Dedifferentiated amniotic fluid mesenchymal stem cell (primary cell): ENCODE results near the gene TRABD.
"Not testable (repeated sequence)": the region's sequence is repeated elsewhere in the genome, so short reads cannot be mapped to it uniquely, and the experiment has no call there.

Source experiments
- DNase-seq: peaks from one replicate; pipeline ENCODE4 v3.0.0-alpha.2; 2016; ENCODE audit errors: extremely low spot score

The TRABD gene

DNA sequence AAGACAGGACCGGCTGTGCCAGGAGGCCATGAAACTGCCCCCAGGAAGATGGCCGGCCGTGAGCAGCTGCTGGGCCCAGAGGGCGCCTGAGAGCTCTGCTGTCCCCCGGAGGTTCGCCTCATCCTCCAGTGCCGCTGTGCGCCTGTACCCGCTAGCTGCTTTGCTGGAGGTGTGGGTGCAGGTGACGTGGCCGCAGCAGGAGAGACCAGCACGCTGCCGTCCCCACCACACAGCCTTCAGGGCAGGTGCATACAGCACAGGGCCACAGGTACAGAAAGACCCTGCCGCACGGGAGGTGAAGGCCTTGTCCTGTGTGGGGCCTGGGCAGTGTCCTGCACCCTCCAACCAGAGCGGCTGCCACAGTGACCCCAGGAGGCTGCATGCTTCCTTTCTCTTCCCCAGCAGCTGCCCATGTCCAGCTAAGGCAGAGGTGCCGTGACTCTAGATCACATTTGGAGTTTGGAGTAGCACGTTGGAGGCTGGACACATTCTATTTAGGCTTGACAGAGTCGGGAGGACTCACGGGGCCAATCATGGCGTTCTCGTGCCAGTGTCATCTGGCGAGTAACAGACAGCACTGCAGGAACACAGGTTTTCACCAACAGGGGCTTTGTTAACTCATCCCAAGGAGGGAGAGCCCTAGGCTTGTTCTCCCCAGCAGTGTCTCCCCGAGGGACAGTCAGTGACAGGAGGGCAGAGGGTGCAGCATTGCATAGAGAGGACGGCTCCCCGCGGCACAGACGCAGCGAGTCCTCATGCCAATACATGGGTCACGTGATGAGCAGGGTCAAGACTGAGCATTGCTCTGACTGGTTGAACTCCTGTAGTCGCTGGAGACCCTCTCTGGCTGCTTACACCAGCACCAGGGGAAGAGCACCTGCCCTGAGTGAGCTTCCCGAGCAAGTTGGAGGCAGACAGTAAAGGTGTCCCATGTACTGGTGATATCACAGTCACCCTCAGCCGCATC lies 33.9 kb upstream of the TRABD start:
- DNase-seq, result no peak

DNA sequence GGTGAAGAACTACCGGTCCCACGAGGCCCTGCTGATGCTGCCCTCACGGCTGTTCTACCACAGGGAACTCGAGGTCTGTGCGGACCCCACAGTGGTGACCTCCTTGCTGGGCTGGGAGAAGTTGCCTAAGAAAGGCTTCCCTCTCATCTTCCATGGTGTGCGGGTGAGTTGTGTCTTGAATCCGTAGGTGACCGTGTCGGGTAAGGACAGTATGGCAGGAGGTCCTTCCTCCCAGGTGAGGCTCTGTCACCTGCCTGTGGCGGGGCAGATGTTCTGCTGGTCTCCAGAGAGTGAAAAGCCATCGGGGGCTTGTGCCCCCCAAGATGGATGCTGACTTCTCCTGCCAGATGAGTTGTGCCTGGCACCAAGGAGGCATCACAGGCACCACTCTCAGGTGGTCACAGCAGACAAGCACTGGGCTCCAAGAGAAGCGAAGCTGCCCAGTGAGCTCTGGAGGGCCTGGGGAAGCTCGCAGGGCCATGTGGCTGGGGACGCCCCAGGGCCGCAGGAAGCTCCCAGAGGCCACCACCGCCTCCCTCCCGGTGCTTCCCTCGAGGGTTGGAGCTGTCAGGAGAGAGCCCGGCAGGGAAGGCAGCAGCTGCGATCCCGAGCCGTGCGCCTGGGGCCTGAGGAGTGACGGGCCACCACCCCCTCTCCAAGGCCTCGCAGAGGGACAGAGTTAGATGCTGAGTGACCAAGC lies 32.5 kb upstream of the TRABD start:
- no peak for DNase-seq

DNA sequence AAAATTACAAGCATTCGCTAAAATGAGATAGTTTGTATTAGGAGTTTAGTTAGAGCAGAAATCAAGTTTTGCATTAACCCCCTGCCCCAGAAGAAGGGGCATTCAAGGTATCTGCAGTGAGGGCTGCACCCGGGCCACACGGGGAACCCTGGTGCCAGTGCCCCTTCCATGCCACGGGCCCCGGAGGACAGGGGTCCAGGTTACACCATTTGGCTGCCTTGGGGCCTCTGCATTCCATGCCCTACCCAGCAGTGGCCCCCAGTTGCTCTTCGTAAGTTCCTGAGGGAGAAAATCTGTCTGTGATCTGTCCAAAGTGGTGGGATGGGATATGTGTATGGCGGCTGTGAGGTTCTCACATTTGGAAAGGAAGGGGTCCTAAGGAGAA lies 32.0 kb upstream of the TRABD start:
- no peak for DNase-seq

DNA sequence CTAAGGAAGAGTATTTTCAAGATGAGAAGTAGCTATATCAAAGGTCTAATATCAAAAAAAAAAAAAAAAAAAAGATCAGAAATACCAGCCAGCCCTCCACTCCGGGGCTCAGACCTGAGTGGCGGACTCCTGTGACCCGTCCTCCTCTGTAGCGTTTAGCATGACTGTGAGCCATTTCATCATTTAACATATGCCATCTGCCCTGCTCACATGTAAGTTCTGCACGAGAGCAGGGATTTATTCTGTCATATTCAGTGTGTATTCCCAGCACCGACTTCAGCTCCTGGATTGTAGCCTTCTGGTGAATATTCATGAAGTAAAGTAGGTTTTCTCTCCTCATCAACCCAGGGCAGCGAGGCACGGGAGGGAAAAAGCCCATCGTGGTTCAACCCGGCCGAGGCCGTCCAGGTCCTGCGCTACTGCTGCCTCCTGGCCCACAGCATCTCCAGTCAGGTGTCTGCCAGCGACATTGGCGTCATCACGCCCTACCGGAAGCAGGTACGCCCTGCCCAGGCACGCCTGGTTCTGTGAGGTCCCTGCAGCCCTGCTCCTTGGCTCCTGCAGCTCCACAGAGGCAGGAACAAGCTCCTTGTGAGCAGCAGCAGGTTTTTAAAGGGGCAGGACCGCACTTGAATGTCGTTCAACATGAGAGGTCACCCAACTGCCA lies 27.9 kb upstream of the TRABD start:
- DNase-seq, result no peak

DNA sequence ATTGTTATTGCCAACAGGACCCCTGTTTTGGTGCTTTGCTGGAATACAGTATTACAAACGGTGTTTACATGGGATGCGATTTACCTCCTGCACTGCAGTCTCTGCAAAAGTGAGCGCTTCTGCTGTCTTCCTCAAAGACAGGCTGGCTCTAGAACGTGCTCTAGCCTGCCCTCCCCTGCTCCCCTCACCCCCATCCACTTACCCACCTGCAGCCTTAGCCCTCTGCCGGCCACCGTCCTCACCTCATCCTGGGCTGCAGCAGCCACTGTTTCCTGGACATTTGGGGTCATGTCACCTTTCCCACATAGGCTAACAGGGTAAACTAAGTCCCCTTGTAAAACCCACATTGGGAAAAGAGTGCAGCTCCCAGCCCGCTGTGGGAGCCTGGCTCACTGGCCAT lies 24.8 kb upstream of the TRABD start:
- DNase-seq, result no peak

DNA sequence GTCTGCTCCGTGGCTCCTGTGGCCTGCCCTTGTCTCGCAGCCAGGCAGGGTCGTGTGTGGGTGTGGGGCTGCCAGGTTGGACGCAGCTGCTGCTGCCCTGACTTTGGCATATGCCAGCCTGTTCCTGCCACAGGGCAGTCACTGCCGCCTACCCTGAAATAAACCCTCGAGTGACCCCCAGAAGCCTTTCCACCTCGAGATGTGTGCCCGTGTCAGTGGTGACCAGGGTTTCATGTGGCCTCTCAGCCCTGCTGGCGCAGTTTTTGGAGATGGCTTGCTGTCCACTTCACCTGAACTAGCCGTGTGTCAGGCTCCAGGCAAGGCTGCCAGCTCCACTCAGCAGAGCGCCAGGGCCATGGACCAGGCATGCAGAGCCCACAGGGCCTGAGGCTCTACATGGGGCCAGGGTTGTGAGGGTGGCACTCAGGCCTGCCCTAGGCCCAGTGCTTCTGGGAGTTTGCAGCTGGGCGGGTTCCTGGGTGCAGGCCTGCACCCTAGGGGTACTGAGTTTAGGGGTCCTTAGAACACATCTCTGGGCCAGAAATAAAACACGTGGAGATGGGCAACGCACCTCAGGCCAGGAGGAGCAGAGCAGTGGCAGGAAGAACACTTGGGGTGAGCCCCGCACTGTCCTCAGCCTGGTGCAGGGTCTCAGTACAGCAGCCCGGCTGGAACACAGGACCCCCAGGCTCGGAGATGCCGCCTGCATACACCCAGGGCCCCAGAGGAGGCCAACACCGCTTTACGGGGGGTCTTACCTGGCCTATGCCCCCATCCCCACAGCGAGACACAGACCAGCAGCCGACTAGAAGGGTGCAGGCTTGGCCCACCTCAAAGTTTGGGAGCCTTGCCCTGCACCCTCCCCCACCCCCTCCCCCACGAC lies 24.0 kb upstream of the TRABD start:
- no peak for DNase-seq

DNA sequence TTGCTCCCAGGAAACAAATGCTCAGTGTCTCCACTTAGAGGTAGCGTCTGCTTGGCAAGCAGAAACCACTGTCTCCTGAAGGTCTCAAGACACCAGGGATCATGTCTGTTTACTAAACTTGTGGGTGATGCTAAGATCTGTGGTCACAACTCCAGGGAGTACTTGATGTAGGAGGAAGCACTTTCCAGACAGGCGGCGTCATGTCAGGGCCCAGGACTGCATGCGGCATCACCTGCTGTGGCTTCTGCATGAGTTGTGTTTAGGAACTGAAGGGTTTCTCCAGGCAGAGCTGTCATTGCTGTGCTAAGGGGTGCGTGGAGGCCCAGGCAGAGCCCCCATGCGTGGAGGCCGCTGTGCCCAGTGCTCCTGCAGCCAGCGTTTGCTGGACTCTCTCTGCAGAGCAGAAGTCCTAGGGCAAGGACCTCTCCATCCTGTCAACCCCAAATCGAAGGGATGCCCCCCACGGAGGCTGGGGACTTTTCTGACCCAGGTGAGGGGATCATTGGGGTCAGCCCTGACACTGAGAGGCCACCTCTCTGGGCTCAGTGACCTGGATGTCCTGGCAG lies 23.2 kb upstream of the TRABD start:
- DNase-seq, result no peak

DNA sequence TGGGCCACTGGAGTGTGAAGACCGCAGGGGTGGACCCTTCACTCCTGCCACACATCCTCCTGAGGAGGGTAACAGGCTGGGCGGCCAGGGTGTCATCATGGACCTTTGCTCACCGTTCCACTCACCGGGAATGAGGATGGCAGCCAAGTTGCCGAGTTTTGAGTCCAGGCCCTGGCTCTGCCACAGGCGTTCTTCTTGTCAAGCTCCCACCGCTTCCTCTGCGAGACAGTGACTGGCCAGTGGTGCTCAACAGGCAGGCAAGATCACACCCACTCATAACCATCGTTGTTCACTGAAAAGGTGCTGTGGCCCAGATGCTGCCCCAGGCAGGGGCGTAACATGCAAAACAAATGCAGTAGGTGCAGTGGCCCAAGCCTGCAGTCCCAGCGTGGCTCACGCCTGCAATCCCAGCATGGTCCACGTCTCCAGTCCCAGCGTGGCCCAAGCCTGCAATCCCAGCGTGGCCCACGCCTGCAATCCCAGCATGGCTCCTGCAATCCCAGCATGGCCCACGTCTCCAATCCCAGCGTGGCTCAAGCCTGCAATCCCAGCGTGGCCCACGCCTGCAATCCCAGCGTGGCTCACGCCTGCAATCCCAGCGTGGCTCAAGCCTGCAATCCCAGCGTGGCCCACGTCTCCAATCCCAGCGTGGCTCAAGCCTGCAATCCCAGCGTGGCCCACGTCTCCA lies 20.1 kb upstream of the TRABD start:
- DNase-seq, result no peak

DNA sequence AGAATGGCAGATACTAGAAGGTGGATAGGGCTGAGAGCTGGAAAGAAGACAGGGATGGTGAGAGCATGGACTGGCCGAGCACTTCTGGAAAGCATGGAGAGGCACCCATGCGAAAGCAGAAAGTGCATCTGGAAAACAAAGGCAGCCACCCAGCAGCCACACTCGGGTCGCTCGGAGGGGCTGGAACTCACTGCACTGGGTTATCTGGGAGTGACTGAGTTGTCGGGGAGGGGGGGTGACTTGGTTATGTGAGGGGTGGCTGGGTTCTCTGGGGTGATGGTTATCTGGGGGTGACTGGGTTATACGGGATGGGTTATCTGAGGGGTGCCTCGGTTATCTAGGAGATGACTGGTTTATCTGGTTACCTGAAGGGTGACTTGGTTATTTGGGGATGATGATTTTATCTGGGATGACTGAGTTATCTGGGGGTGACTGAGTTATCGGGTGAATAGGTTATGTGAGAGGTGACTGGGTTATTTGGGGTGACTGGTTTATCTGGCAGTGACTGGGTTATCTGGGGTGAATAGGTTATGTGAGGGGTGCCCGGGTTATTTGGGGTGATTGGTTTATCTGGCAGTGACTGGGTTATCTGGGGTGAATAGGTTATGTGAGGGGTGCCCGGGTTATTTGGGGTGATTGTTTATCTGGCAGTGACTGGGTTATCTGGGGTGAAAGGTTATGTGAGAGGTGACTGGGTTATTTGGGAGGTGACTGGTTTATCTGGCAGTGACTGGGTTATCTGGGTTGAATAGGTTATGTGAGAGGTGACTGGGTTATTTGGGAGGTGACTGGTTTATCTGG lies 17.8 kb upstream of the TRABD start:
- DNase-seq, result no peak

DNA sequence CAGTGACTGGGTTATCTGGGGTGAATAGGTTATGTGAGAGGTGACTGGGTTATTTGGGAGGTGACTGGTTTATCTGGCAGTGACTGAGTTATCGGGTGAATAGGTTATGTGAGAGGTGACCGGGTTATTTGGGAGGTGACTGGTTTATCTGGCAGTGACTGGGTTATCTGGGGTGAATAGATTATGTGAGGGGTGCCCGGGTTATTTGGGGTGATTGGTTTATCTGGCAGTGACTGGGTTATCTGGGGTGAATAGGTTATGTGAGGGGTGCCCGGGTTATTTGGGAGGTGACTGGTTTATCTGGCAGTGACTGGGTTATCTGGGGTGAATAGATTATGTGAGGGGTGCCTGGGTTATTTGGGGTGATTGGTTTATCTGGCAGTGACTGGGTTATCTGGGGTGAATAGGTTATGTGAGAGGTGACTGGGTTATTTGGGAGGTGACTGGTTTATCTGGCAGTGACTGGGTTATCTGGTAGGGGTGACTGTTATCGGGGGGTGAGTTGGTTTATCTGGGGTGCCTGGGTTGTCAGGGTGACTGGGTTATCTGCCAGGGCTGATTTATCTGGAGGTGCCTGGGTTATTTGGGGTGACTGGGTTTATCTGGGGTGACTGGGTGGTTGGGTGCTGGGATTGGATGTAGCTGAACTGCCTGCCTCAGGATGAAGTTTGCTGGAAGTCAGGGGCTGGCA lies 17.1 kb upstream of the TRABD start:
- DNase-seq, result not testable (repeated sequence)

DNA sequence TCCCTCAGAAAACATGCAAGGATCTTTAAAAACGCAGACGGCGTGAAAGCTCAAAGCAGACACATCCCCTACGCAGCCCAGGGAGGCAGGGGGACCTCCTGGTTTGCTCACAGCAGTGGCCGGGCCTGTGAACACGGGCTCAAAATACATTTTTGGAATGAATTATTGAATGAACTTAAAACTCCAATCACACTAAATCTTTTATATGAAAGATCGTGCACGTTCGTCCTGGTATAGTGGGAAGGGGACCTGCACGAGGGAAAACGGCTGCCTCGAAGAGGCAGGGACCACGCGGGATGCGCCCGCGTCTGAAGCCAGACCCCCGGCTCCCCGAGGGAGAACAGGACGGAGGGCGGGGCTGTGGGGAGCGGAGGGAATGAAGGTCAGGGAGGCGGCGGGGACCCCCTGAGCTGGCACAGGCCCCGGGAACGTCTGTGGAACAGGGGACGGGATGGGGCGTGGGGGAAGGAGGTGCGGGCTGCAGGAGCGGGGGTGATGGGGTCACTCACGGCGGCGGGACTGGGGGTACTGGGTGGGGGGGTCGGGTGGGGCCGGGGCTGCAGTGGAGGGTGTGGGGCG lies 16.4 kb upstream of the TRABD start:
- DNase-seq, result no peak

DNA sequence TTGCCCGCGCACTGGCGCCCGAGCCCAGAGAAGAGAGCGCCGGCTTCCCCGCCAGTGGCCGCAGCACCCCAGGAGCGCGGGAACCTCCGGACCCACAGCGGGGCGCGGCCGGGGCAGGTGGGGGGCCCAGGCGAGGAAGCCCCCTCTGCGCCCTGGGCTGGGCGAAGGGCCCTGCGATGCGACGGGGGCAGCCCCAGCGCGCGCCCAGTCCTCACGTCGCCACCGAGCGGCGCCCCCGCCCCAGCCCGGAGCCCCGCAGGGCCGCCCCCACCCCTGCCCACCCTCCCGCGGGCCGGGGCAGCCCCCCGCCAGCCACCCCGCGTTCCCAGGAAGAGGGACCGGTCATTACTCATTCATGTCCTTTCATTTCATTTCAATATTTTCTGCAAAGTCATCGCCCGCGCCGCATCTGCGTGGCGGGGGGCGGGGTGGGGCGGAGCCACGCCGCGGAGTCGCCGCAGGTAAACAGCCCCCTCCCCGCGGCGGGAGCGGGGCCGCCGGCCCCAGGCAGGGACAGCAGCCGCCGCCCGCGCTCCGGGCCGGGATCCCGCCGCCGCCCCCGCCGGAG lies 15.9 kb upstream of the TRABD start:
- no peak for DNase-seq

DNA sequence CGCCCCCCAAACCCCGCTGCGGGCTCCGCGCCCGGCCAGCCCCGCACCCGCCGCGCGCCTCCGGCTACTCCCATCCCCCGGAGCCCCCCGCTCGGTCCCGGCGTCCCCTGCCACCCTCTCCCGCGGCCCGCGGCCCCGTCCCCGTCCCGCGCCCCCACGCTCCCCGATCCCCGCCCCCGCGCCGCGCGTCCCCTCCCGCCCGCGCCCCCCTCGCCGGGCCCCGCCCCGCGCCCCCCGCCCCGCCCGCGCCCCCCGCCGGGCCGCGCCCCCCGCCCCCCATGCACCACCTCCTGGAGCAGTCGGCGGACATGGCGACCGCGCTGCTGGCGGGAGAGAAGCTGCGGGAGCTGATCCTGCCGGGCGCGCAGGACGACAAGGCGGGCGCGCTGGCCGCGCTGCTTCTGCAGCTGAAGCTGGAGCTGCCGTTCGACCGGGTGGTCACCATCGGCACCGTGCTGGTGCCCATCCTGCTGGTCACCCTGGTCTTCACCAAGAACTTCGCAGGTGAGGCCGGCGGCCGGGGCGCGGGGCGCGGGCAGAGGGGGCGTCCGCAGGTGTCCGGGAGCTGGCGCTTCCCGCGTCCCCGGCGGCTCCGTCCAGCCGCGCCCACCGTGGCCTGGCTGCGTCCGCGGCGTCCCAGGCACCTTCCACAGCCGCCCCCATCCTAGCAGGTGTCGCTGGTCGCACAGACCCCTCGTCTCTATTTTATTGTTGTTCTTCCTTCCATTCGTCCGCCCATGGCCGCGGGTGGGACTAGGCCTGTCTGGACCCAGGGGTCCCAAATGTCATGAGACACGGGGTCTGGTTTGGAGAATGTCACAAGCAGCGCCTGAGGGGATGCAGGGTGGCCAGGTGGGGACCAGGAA lies 15.0 kb upstream of the TRABD start, which contains the start of gene PANX2:
PANX2 (plus strand) TSS at position 279 of the 866 bp plus-strand sequence; CDS start at position 279, 0 bp downstream.
- no peak for DNase-seq

DNA sequence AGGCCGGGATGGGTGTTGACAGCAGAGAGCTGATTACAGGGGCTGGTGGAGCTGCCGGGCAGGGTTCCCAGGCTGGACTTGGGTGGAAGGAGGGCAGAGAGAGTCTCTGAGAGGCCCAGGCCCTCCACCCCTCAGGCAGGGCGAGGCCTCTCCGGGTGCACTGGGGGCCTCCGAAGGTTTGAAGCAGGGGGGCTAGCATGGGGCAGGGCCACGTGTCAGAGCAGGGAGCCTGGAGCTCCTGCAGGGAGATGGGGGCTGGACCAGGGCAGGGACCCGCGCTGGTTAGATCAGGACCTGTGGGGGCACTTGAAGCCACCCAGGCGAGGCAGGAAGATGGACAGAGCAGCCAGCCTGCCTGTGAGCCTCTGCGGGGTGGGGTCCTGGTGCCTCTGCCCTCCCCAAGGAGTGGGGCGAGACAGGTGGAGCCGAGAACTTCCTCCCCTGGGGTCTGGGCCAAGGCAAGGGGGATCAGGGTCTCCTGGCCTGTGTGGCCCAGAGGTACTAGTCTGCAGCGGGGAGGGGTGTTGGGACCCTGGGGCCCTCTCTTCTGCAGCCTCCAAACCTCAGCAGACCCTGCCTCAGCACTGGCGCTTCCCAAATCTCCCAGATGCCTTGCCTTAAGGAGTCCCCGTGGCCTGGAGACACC lies 14.3 kb upstream of the TRABD start:
- no peak for DNase-seq

DNA sequence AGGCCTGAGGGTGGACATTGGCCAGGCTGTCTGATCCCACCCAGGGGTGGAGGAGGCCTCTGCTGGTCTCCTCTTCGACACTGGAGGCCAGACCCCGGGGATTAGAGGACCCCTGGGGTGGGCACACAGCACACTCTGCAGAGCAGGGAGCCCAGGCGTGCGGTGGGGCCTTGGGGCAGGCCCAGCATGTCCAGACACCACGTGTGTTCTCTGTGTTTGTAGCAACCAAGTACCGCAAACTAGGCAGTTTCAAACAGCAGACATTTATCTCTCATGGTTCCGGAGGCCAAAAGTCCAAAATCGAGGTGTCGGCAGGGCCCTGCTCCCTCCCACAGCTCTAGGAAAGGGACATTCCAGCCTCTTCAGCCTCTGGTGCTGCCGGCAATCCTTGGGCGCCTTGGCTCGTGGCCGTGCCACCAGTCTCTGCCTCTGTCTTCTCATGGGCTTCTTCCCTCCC lies 13.7 kb upstream of the TRABD start:
- DNase-seq, result no peak

DNA sequence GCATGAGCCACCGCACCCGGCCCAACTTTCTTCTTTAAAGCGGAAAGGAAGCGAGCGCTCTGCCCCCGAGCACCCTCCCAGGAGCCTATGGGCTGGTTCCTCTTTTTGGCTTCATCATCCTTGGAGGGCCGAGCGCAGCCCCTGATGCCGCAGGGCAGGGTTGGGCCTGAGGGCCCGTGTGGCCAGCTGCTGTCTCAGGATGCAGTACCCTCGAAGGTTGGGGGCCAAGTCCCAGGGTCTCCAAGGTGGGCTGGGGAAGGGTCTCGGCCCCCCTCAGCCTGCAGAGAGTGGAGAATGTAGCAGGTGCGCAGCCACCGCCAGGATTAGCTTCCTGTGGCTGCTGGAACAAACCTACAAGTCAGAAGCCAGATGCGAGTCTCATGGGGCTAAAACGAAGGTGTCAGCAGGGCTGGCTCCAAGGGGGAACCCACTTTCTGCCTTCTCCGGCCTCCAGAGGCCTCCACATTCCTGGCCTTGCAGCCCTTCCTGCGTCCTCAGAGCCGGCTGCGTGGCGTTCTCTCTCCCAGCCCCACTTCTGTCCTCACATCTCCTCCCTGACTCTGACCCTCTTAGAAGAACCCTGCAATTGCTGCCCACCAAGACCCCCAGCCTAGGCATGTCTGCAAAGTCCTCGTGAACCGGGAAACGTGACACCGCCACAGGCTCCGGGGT lies 12.3 kb upstream of the TRABD start:
- no peak for DNase-seq
